IPS-15b (cell line): ENCODE measurements around the gene STPG2.

ENCODE experiments used
- H3K27me3 ChIP-seq: one replicate; pipeline ENCODE4 v1.6.1; 2013; ENCODE audit warnings: low read length; ENCODE audit not compliant: control insufficient read depth, insufficient read depth
- H3K36me3 ChIP-seq: one replicate; pipeline ENCODE4 v1.6.1; 2013; ENCODE audit warnings: low read length; ENCODE audit not compliant: control insufficient read depth, insufficient read depth
- H3K4me1 ChIP-seq: one replicate; pipeline ENCODE4 v1.6.1; 2013; ENCODE audit warnings: mild to moderate bottlenecking, low read length; ENCODE audit not compliant: control insufficient read depth, insufficient read depth
- H3K4me3 ChIP-seq: one replicate; pipeline ENCODE4 v1.5.1; 2013; ENCODE audit warnings: low read depth, low read length
- H3K9ac ChIP-seq: one replicate; pipeline ENCODE4 v1.6.1; 2013; ENCODE audit warnings: low read depth, mild to moderate bottlenecking, low read length
- H3K9me3 ChIP-seq: one replicate; pipeline ENCODE4 v1.6.1; 2013; ENCODE audit warnings: mild to moderate bottlenecking, low read length; ENCODE audit not compliant: control insufficient read depth, insufficient read depth

STPG2 gene

DNA sequence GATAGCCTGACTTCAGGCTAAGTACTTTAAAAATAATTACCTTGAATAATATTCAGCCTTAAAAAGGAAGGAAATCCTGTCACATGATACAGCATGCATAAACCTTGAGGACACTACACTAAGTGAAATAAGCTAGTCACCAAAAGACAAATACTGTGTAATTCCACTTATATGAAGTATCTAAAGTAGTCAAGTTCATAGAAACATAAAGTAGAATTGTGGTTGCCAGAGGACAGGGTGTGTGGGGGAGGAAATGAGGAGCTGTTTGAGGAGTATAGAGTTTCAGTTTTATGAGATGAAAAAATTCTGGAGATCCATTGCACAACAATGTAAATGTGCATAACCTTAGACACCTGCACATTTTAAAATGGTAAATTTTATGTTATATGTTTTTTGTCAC is 5.6 kb upstream of the STPG2 start:
- H3K4me3 ChIP-seq: no peak overlapping the region
- H3K9ac ChIP-seq: no peak overlapping the region
- H3K36me3 ChIP-seq: no peaks in the 10 kb centered on the region
- no peaks in the 10 kb centered on the region for H3K9me3 ChIP-seq
- no peaks in the 10 kb centered on the region for H3K4me1 ChIP-seq
- H3K27me3 ChIP-seq: no peaks in the 10 kb centered on the region

DNA sequence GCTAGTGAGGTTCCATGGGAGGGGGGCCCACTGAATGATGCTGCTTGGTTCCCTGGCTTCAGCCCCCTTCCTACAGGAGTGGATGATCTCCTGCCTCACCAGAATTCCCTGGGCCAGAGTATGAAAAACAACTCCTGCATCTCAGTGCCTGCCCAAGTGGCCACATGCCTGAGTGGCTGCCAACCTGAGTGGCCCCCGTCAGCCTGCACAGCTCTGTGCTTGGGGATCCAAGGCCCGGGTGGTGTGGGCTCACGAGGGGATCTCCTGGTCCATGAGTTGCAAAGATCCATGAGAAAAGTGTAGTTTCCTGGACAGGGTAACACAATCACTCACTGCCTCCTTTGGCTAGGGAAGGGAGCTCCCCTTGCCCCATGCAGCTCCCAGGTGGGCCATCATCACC is 17.1 kb downstream of the STPG2 start:
- H3K9me3 ChIP-seq: no peaks in the 10 kb centered on the region
- H3K4me1 ChIP-seq: no peaks in the 10 kb centered on the region
- H3K4me3 ChIP-seq: no peak overlapping the region
- no peaks in the 10 kb centered on the region for H3K27me3 ChIP-seq
- H3K9ac ChIP-seq: no peak overlapping the region
- no peaks in the 10 kb centered on the region for H3K36me3 ChIP-seq

DNA sequence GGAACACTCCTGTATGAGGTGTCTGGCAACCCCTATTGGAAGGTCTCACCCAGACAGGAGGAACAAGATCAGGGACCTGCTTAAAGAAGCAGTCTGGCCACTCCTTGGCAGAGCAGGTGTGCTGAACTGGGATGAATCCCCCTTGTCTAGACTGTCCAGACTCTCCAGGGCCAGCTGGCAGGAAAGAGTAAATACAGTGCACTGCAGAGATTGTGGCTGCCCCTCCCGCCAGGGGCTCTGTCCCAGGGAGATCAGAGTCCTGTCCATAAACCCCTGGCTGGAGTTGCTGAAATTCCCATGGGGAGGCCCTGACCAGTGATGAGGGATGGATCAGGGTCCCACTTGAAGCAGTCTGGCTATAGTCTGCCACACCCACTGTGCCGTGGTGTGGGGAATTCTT is 17.7 kb downstream of the STPG2 start:
- Histone ChIP-seq H3K9ac (no peak overlapping the region), H3K4me1 (no peaks in the 10 kb centered on the region), H3K27me3 (no peaks in the 10 kb centered on the region), H3K4me3 (no peak overlapping the region), H3K36me3 (no peaks in the 10 kb centered on the region), H3K9me3 (no peaks in the 10 kb centered on the region)

DNA sequence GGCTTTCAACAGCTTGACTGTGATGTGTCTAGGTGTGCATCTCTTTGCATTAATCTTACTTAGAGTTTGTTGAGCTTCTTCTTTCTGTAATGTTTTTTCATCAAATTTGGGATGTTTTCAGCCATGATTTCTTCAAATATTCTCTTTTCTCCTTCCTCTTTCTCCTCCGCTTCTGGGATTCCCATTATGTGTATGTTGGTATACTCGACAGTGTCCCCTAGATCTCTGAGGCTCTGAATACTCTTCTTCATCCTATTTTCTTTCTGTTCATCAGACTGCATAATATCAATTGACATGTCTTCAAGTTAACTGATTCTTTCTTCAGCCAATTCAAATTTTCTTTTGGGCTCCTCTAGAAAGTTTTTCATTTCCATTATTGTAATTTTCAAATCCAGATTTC is 25.9 kb downstream of the STPG2 start:
- Histone ChIP-seq H3K27me3 (no peaks in the 10 kb centered on the region), H3K4me1 (peaks cover 11% of the 10 kb centered on the region), H3K9ac (no peak overlapping the region), H3K4me3 (no peak overlapping the region), H3K36me3 (no peaks in the 10 kb centered on the region), H3K9me3 (no peaks in the 10 kb centered on the region)

DNA sequence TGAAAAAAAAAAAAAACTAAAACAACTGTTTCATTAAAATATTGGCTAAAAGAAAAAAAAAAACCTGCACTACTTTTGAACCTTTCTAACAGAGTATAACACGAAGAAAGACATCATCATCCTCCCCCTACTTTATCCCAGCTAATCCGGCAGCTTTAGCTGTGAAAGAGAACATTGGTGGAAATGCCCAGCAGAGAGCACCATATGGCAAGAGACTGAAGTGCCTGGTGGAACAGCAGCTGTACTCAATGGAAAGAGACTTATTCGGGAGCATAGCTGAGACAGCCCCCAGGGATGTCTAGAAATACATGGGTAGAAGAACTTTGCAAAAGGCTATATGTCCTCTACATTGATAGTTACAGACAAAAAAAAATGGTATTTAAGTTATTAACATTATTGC is 30.3 kb downstream of the STPG2 start:
- H3K9me3 ChIP-seq: no peaks in the 10 kb centered on the region
- H3K27me3 ChIP-seq: no peaks in the 10 kb centered on the region
- H3K4me1 ChIP-seq: peaks cover 17% of the 10 kb centered on the region
- no peak overlapping the region for H3K4me3 ChIP-seq
- H3K9ac ChIP-seq: no peak overlapping the region
- no peaks in the 10 kb centered on the region for H3K36me3 ChIP-seq

DNA sequence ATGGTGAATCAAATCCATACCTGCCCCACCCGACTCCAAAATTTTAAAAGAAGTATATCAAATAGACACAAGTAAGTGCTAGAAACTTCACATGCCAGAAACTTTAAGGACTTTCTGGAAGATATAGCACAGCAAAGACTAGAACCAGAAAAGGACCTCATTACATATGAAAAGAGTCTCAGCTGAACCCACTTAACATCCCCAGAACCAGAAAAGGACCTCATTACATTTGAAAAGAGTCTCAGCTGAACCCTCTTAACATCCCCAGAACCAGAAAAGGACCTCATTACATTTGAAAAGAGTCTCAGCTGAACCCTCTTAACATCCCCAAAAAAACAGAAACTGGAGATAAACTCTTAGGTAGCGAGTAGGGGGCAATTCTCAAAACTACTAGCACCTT is 32.3 kb downstream of the STPG2 start:
- Histone ChIP-seq H3K36me3 (no peaks in the 10 kb centered on the region), H3K4me1 (peaks cover 17% of the 10 kb centered on the region), H3K9ac (no peak overlapping the region), H3K4me3 (no peak overlapping the region), H3K27me3 (no peaks in the 10 kb centered on the region), H3K9me3 (no peaks in the 10 kb centered on the region)

DNA sequence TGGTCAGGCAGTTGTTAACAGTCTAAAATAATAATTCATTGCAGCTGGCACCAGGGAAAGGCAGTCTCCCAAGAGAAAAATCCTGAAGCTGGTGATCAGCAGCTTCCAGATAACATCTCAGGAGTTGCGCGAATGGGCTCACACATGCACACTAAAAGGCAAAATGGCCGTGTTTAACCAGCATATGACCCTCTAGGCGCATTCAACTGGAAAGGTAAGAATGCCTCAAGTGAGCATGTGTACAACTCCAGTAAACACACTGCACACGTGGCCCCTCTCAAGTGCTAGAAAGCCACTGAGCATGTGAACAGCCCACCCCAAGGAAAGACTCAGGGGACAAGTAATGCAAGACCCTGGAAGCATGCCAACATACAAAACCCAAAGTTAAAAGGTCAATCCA is 33.1 kb downstream of the STPG2 start:
- Histone ChIP-seq H3K27me3 (no peaks in the 10 kb centered on the region), H3K9me3 (no peaks in the 10 kb centered on the region), H3K36me3 (no peaks in the 10 kb centered on the region), H3K9ac (no peak overlapping the region), H3K4me3 (no peak overlapping the region), H3K4me1 (peaks cover 17% of the 10 kb centered on the region)

DNA sequence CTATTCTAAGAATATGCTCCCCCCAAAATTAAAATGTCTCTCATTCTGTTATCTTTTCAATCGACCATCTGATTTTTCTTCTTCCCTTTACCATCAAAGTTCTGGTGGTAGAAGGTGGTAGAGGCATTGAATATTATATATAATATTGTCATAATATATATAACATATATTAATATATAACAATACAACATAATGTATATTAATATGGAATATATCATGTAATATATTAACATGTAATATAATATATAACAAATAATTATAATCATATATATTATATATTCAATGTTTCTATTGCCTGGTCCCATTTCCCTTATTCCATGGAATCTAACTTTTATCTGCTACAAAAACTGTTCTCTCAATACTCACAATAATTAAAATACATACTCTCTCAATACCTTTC is 40.6 kb downstream of the STPG2 start:
- Histone ChIP-seq H3K4me3 (no peak overlapping the region), H3K27me3 (no peaks in the 10 kb centered on the region), H3K36me3 (no peaks in the 10 kb centered on the region), H3K9ac (no peak overlapping the region), H3K4me1 (no peaks in the 10 kb centered on the region), H3K9me3 (no peaks in the 10 kb centered on the region)

DNA sequence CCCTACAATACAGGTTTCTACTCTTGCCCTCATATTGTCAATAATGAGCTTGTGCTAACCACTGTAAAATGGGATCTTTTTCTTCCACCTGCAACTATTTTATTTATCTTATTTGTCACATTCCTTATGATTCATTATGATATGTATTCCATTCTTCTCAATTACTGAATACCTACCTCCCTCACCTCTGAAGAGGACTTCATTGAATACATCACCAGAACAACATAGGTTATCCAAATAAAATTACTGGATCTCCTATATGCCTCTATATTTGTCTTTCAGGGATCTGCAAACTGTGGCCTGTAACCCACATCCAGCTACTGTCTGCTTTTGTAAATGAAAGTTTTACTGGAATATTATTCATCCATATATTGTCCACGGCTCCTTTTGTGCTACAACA is 41.3 kb downstream of the STPG2 start:
- Histone ChIP-seq H3K4me1 (no peaks in the 10 kb centered on the region), H3K9me3 (no peaks in the 10 kb centered on the region), H3K36me3 (no peaks in the 10 kb centered on the region), H3K4me3 (no peak overlapping the region), H3K27me3 (no peaks in the 10 kb centered on the region), H3K9ac (no peak overlapping the region)

DNA sequence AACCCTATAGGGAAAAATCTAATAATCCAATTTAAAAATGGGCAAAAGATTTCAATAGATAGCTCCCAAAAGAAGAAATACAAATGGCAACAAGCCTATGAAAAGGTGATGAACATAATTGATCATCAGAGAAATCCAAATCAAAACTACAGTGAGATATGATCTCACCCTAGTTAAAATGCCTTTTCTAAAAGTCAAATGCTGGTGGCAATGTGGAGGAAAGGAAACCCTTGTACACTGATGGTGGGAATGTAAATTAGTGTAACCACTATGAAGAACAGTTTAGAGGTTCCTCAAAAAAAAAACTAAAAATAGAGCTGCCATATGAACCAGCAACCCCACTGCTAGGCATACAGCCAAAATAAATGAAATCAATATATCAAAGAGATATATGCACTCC is 44.5 kb downstream of the STPG2 start:
- H3K4me1 ChIP-seq: no peaks in the 10 kb centered on the region
- no peaks in the 10 kb centered on the region for H3K9me3 ChIP-seq
- no peak overlapping the region for H3K4me3 ChIP-seq
- no peaks in the 10 kb centered on the region for H3K27me3 ChIP-seq
- no peaks in the 10 kb centered on the region for H3K36me3 ChIP-seq
- H3K9ac ChIP-seq: no peak overlapping the region

DNA sequence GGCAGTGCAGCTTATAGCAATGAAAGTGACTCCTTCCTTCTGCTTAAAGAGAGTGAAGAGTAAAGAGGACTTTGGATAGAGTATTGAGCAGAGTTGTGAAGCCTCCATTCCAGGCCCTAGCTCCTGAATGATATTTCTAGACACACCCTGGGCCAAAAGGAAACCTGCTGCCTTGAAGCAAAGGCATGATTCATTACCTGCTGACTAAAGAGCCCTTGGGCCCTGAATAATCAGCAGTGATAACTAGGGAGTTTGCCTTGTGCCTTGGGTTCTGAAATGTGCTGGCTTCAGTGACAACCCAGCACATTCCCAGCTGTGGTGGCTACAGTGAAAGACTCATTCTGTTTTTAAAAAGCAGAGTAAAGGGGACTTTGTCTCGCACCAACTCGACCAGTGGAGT is 49.2 kb downstream of the STPG2 start:
- Histone ChIP-seq H3K9ac (no peak overlapping the region), H3K27me3 (no peaks in the 10 kb centered on the region), H3K4me1 (no peaks in the 10 kb centered on the region), H3K4me3 (no peak overlapping the region), H3K9me3 (no peaks in the 10 kb centered on the region), H3K36me3 (no peaks in the 10 kb centered on the region)

DNA sequence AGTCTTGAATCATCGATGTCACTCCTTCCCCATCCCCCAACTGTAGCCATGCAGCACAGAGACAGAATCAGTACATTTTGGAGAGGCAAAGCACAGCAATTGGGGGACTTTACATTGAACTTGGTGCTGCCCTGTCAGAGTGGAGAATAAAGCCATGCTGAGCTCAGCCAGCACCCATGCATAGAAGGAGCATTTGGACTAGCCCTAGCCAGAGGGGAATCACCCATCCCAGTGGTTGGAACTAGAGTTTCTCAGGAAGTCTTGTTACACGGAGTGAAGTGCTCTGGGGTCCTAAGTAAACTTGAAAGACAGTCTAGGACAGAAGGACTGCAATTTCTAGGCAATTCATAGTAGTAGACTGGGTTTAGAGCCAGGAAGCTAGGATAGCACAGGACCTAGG is 49.6 kb downstream of the STPG2 start:
- H3K36me3 ChIP-seq: no peaks in the 10 kb centered on the region
- H3K9ac ChIP-seq: no peak overlapping the region
- no peaks in the 10 kb centered on the region for H3K4me1 ChIP-seq
- no peaks in the 10 kb centered on the region for H3K27me3 ChIP-seq
- no peak overlapping the region for H3K4me3 ChIP-seq
- H3K9me3 ChIP-seq: no peaks in the 10 kb centered on the region

DNA sequence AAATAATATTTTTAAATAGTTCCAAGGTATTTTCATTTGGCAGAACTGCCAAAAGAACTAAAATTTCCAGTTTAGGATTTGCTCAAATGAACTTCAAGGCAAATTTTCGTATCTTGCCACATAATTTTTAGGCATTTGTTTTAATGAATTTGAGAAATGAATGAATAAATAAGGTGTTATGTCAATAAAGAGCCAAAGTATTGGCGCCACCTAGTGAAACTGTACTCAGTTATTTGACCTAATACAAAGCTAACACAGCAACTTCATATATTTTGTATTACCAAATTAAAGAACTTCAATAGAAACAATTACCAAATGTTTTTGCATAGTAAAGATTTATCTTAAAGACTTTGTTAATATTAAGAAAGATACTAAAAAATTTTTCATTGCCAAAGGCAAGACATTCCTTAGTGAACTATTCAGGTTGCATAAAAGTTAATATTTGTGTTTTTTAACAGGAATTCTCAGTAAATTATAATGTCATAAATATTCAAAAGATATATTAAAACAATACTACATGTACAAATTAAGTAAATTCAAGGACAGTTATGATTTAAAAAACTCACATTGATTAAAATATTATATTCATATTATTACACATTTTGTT is 50.3 kb downstream of the STPG2 start:
- Histone ChIP-seq H3K36me3 (no peaks in the 10 kb centered on the region), H3K27me3 (no peaks in the 10 kb centered on the region), H3K9me3 (no peaks in the 10 kb centered on the region), H3K4me1 (no peaks in the 10 kb centered on the region), H3K4me3 (no peak overlapping the region), H3K9ac (no peak overlapping the region)
